ENCODE results near the gene DHRS4L2.
"Not testable (repeated sequence)": the region's sequence is repeated elsewhere in the genome, so short reads cannot be mapped to it uniquely, and the experiment has no call there.

GRCh38 chr14:24049002-24049401 lies 60.3 kb downstream of the DHRS4L2 start:
- not testable (repeated sequence) for TF ChIP-seq CTCF (IDR thresholded peaks at IDR 0.05 in 4 of 5, conservative IDR thresholded peaks at IDR 0.05 in 1 of 5); POLR2A (IDR thresholded peaks at IDR 0.05)

Measured in gastrocnemius medialis (tissue), 4 donors.